Neutrophil (primary cell): Measurements from ENCODE around the gene TMEM222.

ENCODE experiments used
- H3K27ac ChIP-seq: fragments of 200-600 bp; sonication (generic); 2 replicates; pipeline ENCODE4 v1.5.1; 2016; ENCODE audit warnings: mild to moderate bottlenecking, moderate library complexity
- H3K27me3 ChIP-seq: fragments of 200-600 bp; sonication (generic); 2 replicates; pipeline ENCODE4 v1.6.0; 2016; ENCODE audit warnings: mild to moderate bottlenecking
- H3K36me3 ChIP-seq: fragments of 200-600 bp; sonication (generic); 2 replicates; pipeline ENCODE4 v1.5.1; 2017
- H3K4me1 ChIP-seq, 2 experiments: fragments of 200-600 bp in 1 of 2; sonication (generic) in 1 of 2; 1 replicate in 1 of 2; 2 replicates in 1 of 2; pipeline versions ENCODE4 v1.5.1 to v1.6.1; 2013 to 2016; ENCODE audit warnings: low read depth in 1 of 2, low read length in 1 of 2, mild to moderate bottlenecking in 1 of 2, moderate library complexity in 1 of 2; ENCODE audit not compliant: control insufficient read depth in 1 of 2, insufficient read depth in 1 of 2
- H3K4me3 ChIP-seq, 2 experiments: fragments of 200-600 bp in 1 of 2; sonication (generic) in 1 of 2; 1 replicate in 1 of 2; 2 replicates in 1 of 2; pipeline ENCODE4 v1.5.1; 2013 to 2016; ENCODE audit warnings: low read depth in 1 of 2, low read length in 1 of 2, mild to moderate bottlenecking in 1 of 2, moderate library complexity in 1 of 2
- H3K9me3 ChIP-seq: fragments of 200-600 bp; sonication (generic); 2 replicates; pipeline ENCODE4 v1.5.1; 2016
- CTCF ChIP-seq: fragments of 200-600 bp; sonication (generic); IDR thresholded peaks from 2 replicates; pipeline ENCODE4 v1.5.1; 2016; ENCODE audit warnings: antibody characterized with exemption

TMEM222 gene

GRCh38 chr1:27297903-27298302 lies 24.1 kb upstream of the TMEM222 start:
- TF ChIP-seq CTCF: no peak
- H3K27me3 ChIP-seq: no peaks in the 10 kb centered on the region
- H3K4me3 ChIP-seq: no peak overlapping the region
- H3K27ac ChIP-seq: no peak overlapping the region
- H3K9me3 ChIP-seq: no peaks in the 10 kb centered on the region
- peaks cover 0 to 4% of the 10 kb centered on the region in 2 experiments for H3K4me1 ChIP-seq
- H3K36me3 ChIP-seq: peaks cover 100% of the 10 kb centered on the region

GRCh38 chr1:27298632-27299384 lies 23.2 kb upstream of the TMEM222 start:
- no peaks in the 10 kb centered on the region for H3K27me3 ChIP-seq
- peaks cover 0 to 4% of the 10 kb centered on the region in 2 experiments for H3K4me1 ChIP-seq
- H3K4me3 ChIP-seq: no peak overlapping the region
- TF ChIP-seq CTCF: no peak
- H3K9me3 ChIP-seq: no peaks in the 10 kb centered on the region
- peaks cover 100% of the 10 kb centered on the region for H3K36me3 ChIP-seq
- H3K27ac ChIP-seq: no peak overlapping the region

- peaks cover 100% of the 10 kb centered on the region for H3K36me3 ChIP-seq
- no peaks in the 10 kb centered on the region for H3K27me3 ChIP-seq
- no peak overlapping the region for H3K4me3 ChIP-seq
- peaks cover 0 to 4% of the 10 kb centered on the region in 2 experiments for H3K4me1 ChIP-seq
- no peak for TF ChIP-seq CTCF
- no peaks in the 10 kb centered on the region for H3K9me3 ChIP-seq
- peak overlapping the region; percentile 45 for H3K27ac ChIP-seq
These were observed 22.3 kb upstream of the TMEM222 start for GRCh38 chr1:27299385-27300271.

- no peaks in the 10 kb centered on the region for H3K9me3 ChIP-seq
- peak; percentile 96 for TF ChIP-seq CTCF
- peak overlapping the region; percentile 45 for H3K27ac ChIP-seq
- peaks cover 100% of the 10 kb centered on the region for H3K36me3 ChIP-seq
- peaks cover 0 to 4% of the 10 kb centered on the region in 2 experiments for H3K4me1 ChIP-seq
- H3K27me3 ChIP-seq: no peaks in the 10 kb centered on the region
- no peak overlapping the region for H3K4me3 ChIP-seq
These were observed 21.5 kb upstream of the TMEM222 start for GRCh38 chr1:27300341-27301051.

GRCh38 chr1:27301052-27301422 lies 20.9 kb upstream of the TMEM222 start:
- H3K9me3 ChIP-seq: no peaks in the 10 kb centered on the region
- TF ChIP-seq CTCF: no peak
- H3K27ac ChIP-seq: no peak overlapping the region

More at GRCh38 chr1:27301052-27301422, 20.9 kb upstream of the TMEM222 start:
- Histone ChIP-seq H3K4me1 (peaks cover 0 to 4% of the 10 kb centered on the region in 2 experiments), H3K27me3 (no peaks in the 10 kb centered on the region), H3K4me3 (no peak overlapping the region), H3K36me3 (peaks cover 100% of the 10 kb centered on the region)
